SH-SY5Y (cell line): Measurements from ENCODE around the gene LRRC32.

Source experiments
- GATA2 ChIP-seq: IDR thresholded peaks from 2 replicates; pipeline ENCODE4 v1.6.1; 2011; ENCODE audit warnings: mild to moderate bottlenecking, low read depth, low read length
- GATA3 ChIP-seq: IDR thresholded peaks from 2 replicates; pipeline ENCODE4 v1.6.1; 2011; ENCODE audit warnings: low read depth, mild to moderate bottlenecking, low read length, moderate library complexity

- TF ChIP-seq GATA3 (no peak), GATA2 (no peak)
Observed at GRCh38 chr11:76666408-76666807, 4.1 kb downstream of the LRRC32 start.
